Naive thymus-derived CD4-positive, alpha-beta T cell (primary cell): ENCODE data around the gene FAM120B. TPM values are rescaled to one million over a fixed set of nuclear protein-coding genes. Genes with fewer than 3 reads are reported as not detected.

ENCODE experiments used
- ATAC-seq: fragments of 150-1000 bp; cut with Tn5 transposase; 2 replicates; pipeline ENCODE4 v1.10.0; 2021; ENCODE audit warnings: mild to moderate bottlenecking, moderate library complexity
- CTCF ChIA-PET: fragments of 350-600 bp; sonication (Branson Sonifier 250); formaldehyde crosslinking; loops from one replicate; lab custom pipeline; 2021; ENCODE audit warnings: antibody characterized with exemption; lab: Charles Lee
- POLR2A ChIA-PET: fragments of 350-600 bp; sonication (Branson Sonifier 250); formaldehyde crosslinking; loops from one replicate; lab custom pipeline; 2021; ENCODE audit warnings: antibody characterized with exemption, inconsistent platforms; lab: Charles Lee
- DNase-seq, 9 donors: peaks; one replicate each; pipeline versions ENCODE4 v3.0.0 to v3.0.0-alpha.2; 2020 to 2022; ENCODE audit warnings: mixed read lengths in 1 of 9
- H3K27ac ChIP-seq: one replicate; pipeline ENCODE4 v1.7.0; 2013; ENCODE audit warnings: mild to moderate bottlenecking, low read depth, low read length, moderate library complexity
- H3K27me3 ChIP-seq, 2 donors: one replicate each; pipeline ENCODE4 v1.7.0; 2013; ENCODE audit warnings: low read length in 2 of 2, mild to moderate bottlenecking in 2 of 2, moderate library complexity in 2 of 2; ENCODE audit not compliant: control insufficient read depth in 2 of 2, insufficient read depth in 2 of 2
- H3K36me3 ChIP-seq, 3 experiments: 1 replicate in 2 of 3; 2 replicates in 1 of 3; pipeline ENCODE4 v1.7.0; 2013; ENCODE audit warnings: low read length in 3 of 3, mild to moderate bottlenecking in 3 of 3, moderate library complexity in 1 of 3; ENCODE audit not compliant: insufficient read depth in 3 of 3, control insufficient read depth in 2 of 3
- H3K4me1 ChIP-seq, 2 donors: one replicate each; pipeline ENCODE4 v1.7.0; 2013; ENCODE audit warnings: low read length in 2 of 2, mild to moderate bottlenecking in 2 of 2, moderate library complexity in 1 of 2; ENCODE audit not compliant: control insufficient read depth in 2 of 2, insufficient read depth in 2 of 2
- H3K4me3 ChIP-seq: 2 replicates; pipeline ENCODE4 v1.7.0; 2013; ENCODE audit warnings: mild to moderate bottlenecking, low read length
- H3K9me3 ChIP-seq, 3 experiments: 1 replicate in 2 of 3; 2 replicates in 1 of 3; pipeline ENCODE4 v1.7.0; 2013; ENCODE audit warnings: low read length in 3 of 3; ENCODE audit not compliant: control insufficient read depth in 2 of 3
- H3K27ac Mint-ChIP-seq, 9 donors: one replicate each; pipeline ENCODE4 v1.8.0; 2020 to 2022; ENCODE audit warnings: mixed read lengths in 9 of 9, mild to moderate bottlenecking in 8 of 9, moderate library complexity in 5 of 9, inconsistent platforms in 2 of 9
- H3K27me3 Mint-ChIP-seq, 5 donors: one replicate each; pipeline ENCODE4 v1.8.0; 2021 to 2022; ENCODE audit warnings: mixed read lengths in 5 of 5, mild to moderate bottlenecking in 1 of 5
- H3K36me3 Mint-ChIP-seq, 5 donors: one replicate each; pipeline ENCODE4 v1.8.0; 2020 to 2022; ENCODE audit warnings: mixed read lengths in 5 of 5, mild to moderate bottlenecking in 3 of 5, inconsistent platforms in 1 of 5
- H3K4me1 Mint-ChIP-seq, 7 donors: one replicate each; pipeline ENCODE4 v1.8.0; 2020 to 2022; ENCODE audit warnings: mixed read lengths in 7 of 7, mild to moderate bottlenecking in 3 of 7, inconsistent platforms in 1 of 7
- H3K4me3 Mint-ChIP-seq, 10 donors: one replicate each; pipeline ENCODE4 v1.8.0; 2020 to 2022; ENCODE audit warnings: mild to moderate bottlenecking in 10 of 10, mixed read lengths in 10 of 10, moderate library complexity in 6 of 10, inconsistent platforms in 2 of 10
- H3K9me3 Mint-ChIP-seq, 11 donors: one replicate each; pipeline ENCODE4 v1.8.0; 2020 to 2022; ENCODE audit warnings: mixed read lengths in 11 of 11, mild to moderate bottlenecking in 4 of 11, inconsistent platforms in 1 of 11, moderate library complexity in 1 of 11
- intact Hi-C, 2 donors: fragments of 100-400 bp; cut with micrococcal nuclease; formaldehyde crosslinking; loops; one replicate each; pipeline ENCODE4 v1.15.1; 2023
- polyA plus RNA-seq, 2 donors: library from polyadenylated mRNA; unstranded; fragments of 300-500 nt; fragmentation: Illumina TruSeq; gene quantifications; one replicate each; pipeline ENCODE4 v1.2.3, GENCODE V29; 2021
- total RNA-seq, 6 experiments: library from RNA in 5 of 6; stranded (reverse) in 5 of 6; gene quantifications; 1 replicate in 5 of 6; 2 replicates in 1 of 6; pipeline ENCODE4 v1.2.3 and lab custom pipeline; 2021 to 2026

FAM120B gene
- total and polyA plus RNA-seq, 7 experiments from 2014 or later, result 27.2 to 53.4 (median 35.5) TPM

GRCh38 chr6:170375661-170376060, 69.1 kb downstream of the FAM120B start:
- Histone ChIP-seq H3K27ac (no peak overlapping the region), H3K27me3 (no peaks in the 10 kb centered on the region), H3K9me3 (no peaks in the 10 kb centered on the region), H3K4me1 (peaks cover 13 to 14% of the 10 kb centered on the region in 2 donors), H3K36me3 (peaks cover 0 to 21% (median 0%) of the 10 kb centered on the region in 3 experiments), H3K4me3 (no peak overlapping the region)
- DNase-seq (no peak), ATAC-seq (no peak)
- Mint-ChIP-seq H3K9me3 (peaks cover 0 to 11% (median 0%) of the 10 kb centered on the region in 11 donors), H3K36me3 (peaks cover 9 to 34% (median 11%) of the 10 kb centered on the region in 5 donors), H3K27me3 (no peaks in the 10 kb centered on the region), H3K4me1 (peaks cover 16 to 41% (median 30%) of the 10 kb centered on the region in 7 donors), H3K27ac (peak overlapping the region in 6 of 9 donors; percentile 0 to 81 (median 28)), H3K4me3 (peak overlapping the region in 1 of 10 donors; percentile 16)
- intact Hi-C loops, result loop anchor here in 1 of 2 donors (10.0 kb wide), 1 partner anchor 61 kb away; no protein-coding TSS in a partner anchor
- ChIA-PET CTCF (no interaction called here), POLR2A (interaction anchor here (0.6 kb wide), 1 partner anchor 638 kb away, joined by 3 read pairs; no protein-coding TSS in a partner anchor)

GRCh38 chr6:170376386-170377043, 70.0 kb downstream of the FAM120B start:
- DNase-seq (no peak), ATAC-seq (no peak)
- peaks cover 0 to 11% (median 0%) of the 10 kb centered on the region in 11 donors for H3K9me3 Mint-ChIP-seq
- POLR2A ChIA-PET, result interaction anchor here (0.6 kb wide), 1 partner anchor 639 kb away, joined by 3 read pairs; no protein-coding TSS in a partner anchor
- intact Hi-C loops, result loop anchor here in 1 of 2 donors (10.0 kb wide), 1 partner anchor 62 kb away; no protein-coding TSS in a partner anchor
- H3K27ac ChIP-seq, result no peak overlapping the region
- no peaks in the 10 kb centered on the region for H3K27me3 ChIP-seq
- peak overlapping the region in 3 of 9 donors; percentile 29 to 81 (median 44) for H3K27ac Mint-ChIP-seq
- peak overlapping the region in 2 of 10 donors; percentile 9 to 12 for H3K4me3 Mint-ChIP-seq
- no peaks in the 10 kb centered on the region for H3K9me3 ChIP-seq
- peaks cover 0 to 19% (median 0%) of the 10 kb centered on the region in 3 experiments for H3K36me3 ChIP-seq
- H3K36me3 Mint-ChIP-seq, result peaks cover 6 to 41% (median 10%) of the 10 kb centered on the region in 5 donors
- H3K4me1 Mint-ChIP-seq, result peaks cover 10 to 36% (median 30%) of the 10 kb centered on the region in 7 donors
- CTCF ChIA-PET, result no interaction called here
- no peaks in the 10 kb centered on the region for H3K27me3 Mint-ChIP-seq
- H3K4me3 ChIP-seq, result no peak overlapping the region
- H3K4me1 ChIP-seq, result peaks cover 13 to 14% of the 10 kb centered on the region in 2 donors

GRCh38 chr6:170378502-170378901, 71.9 kb downstream of the FAM120B start:
- DNase-seq (peak in 3 of 9 donors; percentile 12 to 37 (median 19)), ATAC-seq (no peak)
- H3K4me3 Mint-ChIP-seq, result peak overlapping the region in 6 of 10 donors; percentile 13 to 75 (median 46)
- H3K9me3 Mint-ChIP-seq, result peaks cover 0 to 11% (median 0%) of the 10 kb centered on the region in 11 donors
- CTCF ChIA-PET, result no interaction called here
- H3K27me3 ChIP-seq, result no peaks in the 10 kb centered on the region
- no peaks in the 10 kb centered on the region for H3K9me3 ChIP-seq
- H3K36me3 ChIP-seq, result peaks cover 0 to 19% (median 0%) of the 10 kb centered on the region in 3 experiments
- peaks cover 13 to 14% of the 10 kb centered on the region in 2 donors for H3K4me1 ChIP-seq
- peaks cover 12 to 36% (median 30%) of the 10 kb centered on the region in 7 donors for H3K4me1 Mint-ChIP-seq
- peaks cover 4 to 38% (median 10%) of the 10 kb centered on the region in 5 donors for H3K36me3 Mint-ChIP-seq
- H3K4me3 ChIP-seq, result no peak overlapping the region
- intact Hi-C loops, result loop anchor here in 1 of 2 donors (10.0 kb wide), 1 partner anchor 64 kb away; no protein-coding TSS in a partner anchor
- H3K27ac ChIP-seq, result peak overlapping the region; percentile 3
- POLR2A ChIA-PET, result no interaction called here
- no peaks in the 10 kb centered on the region for H3K27me3 Mint-ChIP-seq
- peak overlapping the region; percentile 1 to 94 (median 75) for H3K27ac Mint-ChIP-seq

GRCh38 chr6:170381562-170381961, 75.0 kb downstream of the FAM120B start:
- no peak overlapping the region for H3K4me3 ChIP-seq
- POLR2A ChIA-PET, result no interaction called here
- no peak overlapping the region for H3K27ac ChIP-seq
- intact Hi-C loops, result no loop called here
- DNase-seq, result no peak
- peaks cover 9 to 32% (median 20%) of the 10 kb centered on the region in 7 donors for H3K4me1 Mint-ChIP-seq
- peaks cover 13 to 14% of the 10 kb centered on the region in 2 donors for H3K4me1 ChIP-seq
- H3K36me3 ChIP-seq, result peaks cover 0 to 9% (median 0%) of the 10 kb centered on the region in 3 experiments
- no peaks in the 10 kb centered on the region for H3K27me3 Mint-ChIP-seq
- ATAC-seq, result no peak
- H3K4me3 Mint-ChIP-seq, result no peak overlapping the region
- H3K36me3 Mint-ChIP-seq, result peaks cover under 1 to 26% (median 9%) of the 10 kb centered on the region in 5 donors
- CTCF ChIA-PET, result no interaction called here
- no peaks in the 10 kb centered on the region for H3K9me3 ChIP-seq
- peaks cover 0 to under 1% (median 0%) of the 10 kb centered on the region in 11 donors for H3K9me3 Mint-ChIP-seq
- H3K27ac Mint-ChIP-seq, result peak overlapping the region in 2 of 9 donors; percentile 2 to 32
- H3K27me3 ChIP-seq, result no peaks in the 10 kb centered on the region

GRCh38 chr6:170383466-170384035, 77.0 kb downstream of the FAM120B start:
- Histone ChIP-seq H3K36me3 (peaks cover 0 to 14% (median 0%) of the 10 kb centered on the region in 3 experiments), H3K27ac (no peak overlapping the region), H3K27me3 (no peaks in the 10 kb centered on the region), H3K4me3 (no peak overlapping the region), H3K4me1 (peaks cover 3 to 4% of the 10 kb centered on the region in 2 donors), H3K9me3 (no peaks in the 10 kb centered on the region)
- CTCF ChIA-PET, result no interaction called here
- Mint-ChIP-seq H3K27ac (peak overlapping the region in 2 of 9 donors; percentile 34), H3K4me3 (no peak overlapping the region), H3K27me3 (no peaks in the 10 kb centered on the region), H3K4me1 (peaks cover 2 to 25% (median 9%) of the 10 kb centered on the region in 7 donors), H3K9me3 (no peaks in the 10 kb centered on the region), H3K36me3 (peaks cover 0 to 33% (median 8%) of the 10 kb centered on the region in 5 donors)
- intact Hi-C loops, result no loop called here
- no peak for ATAC-seq
- no peak for DNase-seq
- POLR2A ChIA-PET, result no interaction called here

GRCh38 chr6:170385506-170385905, 78.9 kb downstream of the FAM120B start:
- intact Hi-C loops, result no loop called here
- no peaks in the 10 kb centered on the region for H3K27me3 Mint-ChIP-seq
- Histone ChIP-seq H3K36me3 (peaks cover 0 to 31% (median 2%) of the 10 kb centered on the region in 3 experiments), H3K9me3 (no peaks in the 10 kb centered on the region), H3K27ac (no peak overlapping the region), H3K4me1 (no peaks in the 10 kb centered on the region), H3K27me3 (no peaks in the 10 kb centered on the region), H3K4me3 (no peak overlapping the region)
- ATAC-seq, result no peak
- CTCF ChIA-PET, result no interaction called here
- no peak overlapping the region for H3K4me3 Mint-ChIP-seq
- H3K27ac Mint-ChIP-seq, result peak overlapping the region in 5 of 9 donors; percentile 1 to 49 (median 36)
- peaks cover 0 to 45% (median 12%) of the 10 kb centered on the region in 5 donors for H3K36me3 Mint-ChIP-seq
- peaks cover 0 to 9% (median 0%) of the 10 kb centered on the region in 7 donors for H3K4me1 Mint-ChIP-seq
- POLR2A ChIA-PET, result interaction anchor here (0.9 kb wide), 1 partner anchor 78 kb away, joined by 3 read pairs; no protein-coding TSS in a partner anchor
- H3K9me3 Mint-ChIP-seq, result no peaks in the 10 kb centered on the region
- DNase-seq, result no peak
